ENCODE data around the gene UBE3D.
"Not testable (repeated sequence)": the region's sequence is repeated elsewhere in the genome, so short reads cannot be mapped to it uniquely, and the experiment has no call there.

Gene UBE3D

DNA sequence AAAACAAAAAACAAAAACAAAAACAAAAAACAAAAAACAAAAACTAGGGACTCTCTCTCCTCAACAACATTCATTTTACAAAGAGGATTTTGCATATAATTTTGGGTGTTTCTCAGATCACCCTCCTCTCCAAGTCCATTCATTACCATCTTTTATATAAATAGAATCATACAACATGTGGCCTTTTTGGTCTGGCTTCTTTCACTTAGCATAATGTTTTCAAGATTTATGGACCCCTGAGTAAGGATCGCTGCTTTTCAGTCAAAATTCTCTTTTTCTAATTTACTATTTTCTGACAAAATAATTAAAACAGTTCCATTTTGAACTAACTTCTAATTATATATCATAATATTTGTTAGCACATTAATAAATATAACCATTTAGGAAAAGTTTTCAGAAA, 94.8 kb downstream of the UBE3D start:
- DNase-seq: no peak

DNA sequence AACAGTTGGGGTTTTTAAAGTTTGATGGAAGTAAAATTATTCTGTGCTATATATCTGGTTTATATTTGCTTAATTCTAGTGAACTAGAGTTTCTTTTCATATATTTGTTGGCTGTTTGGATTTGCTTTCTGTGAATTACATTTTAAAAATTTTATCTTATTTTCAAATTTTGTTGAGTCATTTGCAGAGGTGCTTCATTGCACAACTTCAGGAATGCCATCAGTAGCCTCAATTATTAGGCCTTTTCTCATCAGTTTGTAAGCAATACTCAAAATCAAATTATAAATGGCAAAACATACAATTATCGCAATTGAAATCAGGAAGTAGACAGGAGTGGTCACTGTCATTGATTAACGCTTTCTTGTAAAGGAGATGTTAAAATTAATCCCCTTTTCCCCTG, 96.9 kb downstream of the UBE3D start:
- DNase-seq: no peak

DNA sequence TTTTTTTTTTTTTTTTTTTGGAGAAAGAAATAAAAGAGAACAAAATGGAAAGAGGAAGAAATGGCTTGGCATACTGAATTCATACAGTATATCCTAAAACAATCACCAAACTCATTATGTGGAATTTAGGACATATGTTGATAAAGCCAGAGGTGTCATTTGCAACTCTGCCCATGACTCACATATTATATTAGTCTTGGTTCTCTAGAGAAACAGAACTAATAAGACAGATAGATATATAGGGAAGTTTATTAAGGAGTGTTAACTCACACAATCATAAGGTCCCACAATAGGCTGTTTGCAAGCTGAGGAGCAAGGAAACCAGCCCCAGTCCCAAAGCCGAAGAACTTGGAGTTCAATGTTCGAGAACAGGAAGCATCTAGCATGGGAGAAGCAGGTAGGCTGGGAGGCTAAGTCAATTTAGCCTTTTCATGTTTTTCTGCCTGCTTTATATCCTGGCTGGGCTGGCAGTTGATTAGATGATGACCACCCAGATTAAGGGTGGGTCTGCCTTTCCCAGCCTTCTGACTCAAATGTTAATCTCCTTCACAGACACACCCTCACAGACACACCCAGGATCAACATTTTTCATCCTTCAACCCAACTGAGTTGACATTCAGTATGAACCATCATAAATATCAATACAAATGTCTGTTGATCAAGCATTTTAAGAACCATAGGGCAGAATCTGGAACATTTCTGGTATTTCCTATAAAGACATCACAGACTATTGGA, 102.3 kb downstream of the UBE3D start:
- DNase-seq: no peak

DNA sequence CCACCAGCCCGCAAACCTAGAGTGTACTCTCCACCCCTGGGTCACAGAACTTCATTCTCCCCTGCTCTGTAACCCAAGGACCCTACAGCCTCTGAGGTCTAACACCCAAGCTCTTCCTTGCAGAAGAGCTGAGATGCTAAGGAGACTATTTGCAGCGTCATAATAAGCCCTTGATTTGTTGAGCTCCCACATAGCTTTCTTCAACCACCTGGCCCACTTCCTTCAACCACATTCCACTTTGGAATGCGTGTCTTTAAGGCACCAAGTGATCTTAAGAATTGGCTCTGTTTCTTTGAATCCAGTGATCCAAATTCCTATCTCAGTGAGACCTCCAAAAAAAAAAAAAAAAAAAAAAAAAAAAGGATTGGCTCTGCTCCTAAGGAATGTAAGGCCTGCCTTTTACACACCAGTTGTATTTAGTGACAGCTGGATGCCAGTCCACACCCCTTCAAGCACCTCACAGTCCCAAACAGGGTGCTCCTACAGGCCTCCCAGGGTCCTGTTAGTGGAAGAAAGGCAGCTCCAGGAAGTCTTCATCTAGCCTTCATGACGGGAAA, 106.2 kb downstream of the UBE3D start:
- no peak for DNase-seq

DNA sequence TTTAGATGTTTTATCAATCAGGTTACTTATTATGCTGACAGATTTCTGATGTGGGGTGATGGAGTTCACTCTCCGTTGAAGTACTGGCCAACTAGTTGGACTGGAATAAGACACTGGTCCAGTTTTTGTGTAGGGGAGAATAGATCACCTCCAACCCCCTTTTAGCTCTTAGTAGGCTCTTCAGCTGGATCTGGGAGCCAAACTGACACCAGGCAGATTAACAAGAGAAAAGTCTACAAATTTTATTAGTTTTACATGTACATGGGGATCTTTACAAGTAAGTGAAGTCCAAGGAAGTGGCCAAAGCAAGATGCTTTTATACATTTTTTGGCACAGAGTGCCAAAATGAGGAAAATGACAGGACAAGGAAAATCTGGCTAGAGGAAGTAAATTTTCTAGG, 107.1 kb downstream of the UBE3D start:
- DNase-seq: no peak

DNA sequence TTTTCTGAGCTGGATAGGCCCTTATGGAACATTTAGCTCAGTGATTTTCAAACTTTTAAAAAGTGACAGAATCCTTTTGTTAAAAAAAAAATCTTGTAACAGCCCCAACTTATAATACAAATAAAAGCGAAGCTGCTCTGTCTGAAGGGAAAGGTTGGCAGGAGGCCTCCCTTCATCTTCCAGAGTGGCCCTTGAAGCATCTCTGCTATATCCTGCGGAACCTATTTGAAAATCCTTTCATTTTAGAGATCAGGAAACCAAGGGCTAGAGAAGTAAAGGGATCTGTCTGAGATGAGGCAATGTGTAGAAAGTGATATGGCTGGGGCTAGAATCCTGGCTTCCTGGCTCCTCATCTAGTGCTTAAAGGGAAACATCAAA, 107.8 kb downstream of the UBE3D start:
- no peak for DNase-seq

DNA sequence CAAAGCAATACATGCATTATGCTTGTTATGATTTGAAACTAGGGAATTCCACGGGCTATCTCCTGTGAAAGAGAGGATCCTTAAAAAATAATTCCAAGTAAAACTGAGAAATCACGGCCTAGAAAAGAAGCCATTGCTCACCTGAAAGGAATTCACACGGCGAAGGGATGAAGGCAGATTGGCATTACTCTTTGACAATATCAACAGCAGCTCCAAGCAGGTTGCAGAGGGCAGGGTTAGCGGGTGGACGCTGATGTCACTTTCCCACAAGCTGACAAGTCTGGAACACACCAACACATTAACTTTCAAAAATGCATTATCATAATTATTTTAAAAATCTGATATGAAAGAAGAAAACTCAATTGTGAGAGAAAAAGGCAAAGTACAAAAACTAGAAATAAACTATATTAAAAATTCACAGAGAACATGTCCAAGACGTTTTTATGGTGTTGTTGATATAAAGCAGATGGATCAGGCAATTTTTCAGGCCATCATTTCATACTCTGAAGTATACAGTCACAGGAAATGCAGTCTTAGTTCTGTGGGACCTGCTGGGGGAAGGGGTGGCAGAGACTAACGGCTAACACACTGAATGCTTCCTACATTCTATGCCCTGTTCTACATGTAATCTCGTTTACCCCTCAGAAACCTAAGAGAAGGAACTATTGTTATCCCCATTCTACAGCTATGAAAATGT, 108.3 kb downstream of the UBE3D start:
- no peak for DNase-seq

DNA sequence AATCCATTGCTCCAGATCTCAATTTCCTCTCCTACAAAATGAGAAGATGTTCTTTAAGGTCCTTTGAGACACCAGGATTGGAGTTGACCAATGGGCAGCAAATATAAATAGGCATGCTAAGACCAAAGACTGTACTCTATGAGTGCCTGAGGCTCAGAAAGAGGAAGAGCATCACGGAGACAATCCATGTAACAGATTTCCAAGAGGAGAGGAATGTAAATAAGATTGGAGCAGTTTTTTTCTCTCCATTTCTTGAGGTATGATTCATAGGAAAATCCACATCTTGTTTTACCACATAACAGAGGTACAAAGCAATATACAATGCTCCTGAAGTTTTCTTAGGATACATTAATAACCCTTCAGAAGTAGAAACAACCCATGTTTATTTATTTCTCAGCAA, 109.8 kb downstream of the UBE3D start:
- DNase-seq: no peak

DNA sequence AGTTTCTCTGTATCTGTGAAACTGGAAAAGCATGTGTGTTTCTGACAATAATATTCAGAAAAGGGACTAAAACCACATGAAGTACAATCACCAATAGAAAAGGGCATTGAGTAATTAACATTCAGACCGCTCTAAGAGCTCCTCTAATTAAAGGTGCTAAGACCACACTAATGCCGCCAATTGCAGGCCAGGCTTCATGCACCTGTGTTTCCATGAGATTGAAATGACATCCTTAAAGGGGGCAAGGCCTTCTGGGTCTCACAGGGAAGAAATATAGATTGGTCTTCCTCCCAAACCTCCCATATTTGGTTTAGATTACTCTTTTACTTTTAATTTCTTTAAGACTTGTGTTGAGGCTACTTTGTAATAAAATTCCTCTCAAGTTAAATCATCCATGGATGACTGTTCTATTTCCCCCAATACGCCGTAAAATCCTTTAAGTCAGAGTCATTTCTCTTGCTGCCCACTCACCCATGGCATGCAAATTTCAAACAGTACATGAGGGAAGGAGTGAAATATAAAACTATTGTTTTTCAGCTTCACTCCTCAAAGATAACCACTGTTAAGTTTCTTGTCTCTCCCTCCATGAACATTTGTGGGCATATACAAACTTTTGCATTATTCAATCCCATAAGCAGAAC, 110.6 kb downstream of the UBE3D start:
- DNase-seq: no peak

DNA sequence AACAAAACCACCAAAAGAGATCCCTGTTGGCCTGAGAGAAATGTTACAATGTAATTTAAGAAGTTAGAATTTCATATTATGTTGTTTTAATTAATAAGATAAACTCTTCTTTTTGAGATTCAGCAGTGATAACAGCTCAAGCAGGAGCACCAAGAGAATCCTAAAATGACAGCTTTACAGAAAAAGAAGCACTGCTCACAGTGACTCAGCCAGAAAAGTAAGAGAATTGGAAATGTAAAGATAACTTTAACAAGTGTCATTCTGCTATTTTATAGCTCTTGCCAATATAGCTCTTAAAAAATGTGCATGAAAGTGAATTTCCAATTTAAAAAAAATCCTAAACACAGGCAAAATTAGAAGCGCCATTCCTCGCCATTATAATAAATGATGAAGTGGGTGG, 111.3 kb downstream of the UBE3D start:
- DNase-seq: no peak

DNA sequence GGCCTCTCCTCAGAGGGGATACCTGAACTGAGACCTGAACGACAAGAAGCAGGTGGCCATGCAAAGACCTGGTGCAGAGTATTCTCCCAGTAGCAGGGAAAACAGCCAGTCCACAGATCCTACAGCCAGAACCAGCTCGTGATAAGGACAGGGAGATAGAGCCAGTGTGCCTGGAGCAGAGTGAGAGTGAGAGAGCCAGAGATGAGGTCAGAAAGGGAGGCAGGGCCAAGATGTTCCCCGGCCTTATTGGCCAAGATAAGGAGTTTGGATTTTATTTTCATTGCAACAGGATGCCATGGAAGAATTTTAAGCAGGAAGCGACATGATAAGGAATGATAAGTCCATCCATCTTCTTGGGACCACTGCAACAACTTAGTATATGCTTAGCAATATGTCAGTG, 111.8 kb downstream of the UBE3D start:
- no peak for DNase-seq

DNA sequence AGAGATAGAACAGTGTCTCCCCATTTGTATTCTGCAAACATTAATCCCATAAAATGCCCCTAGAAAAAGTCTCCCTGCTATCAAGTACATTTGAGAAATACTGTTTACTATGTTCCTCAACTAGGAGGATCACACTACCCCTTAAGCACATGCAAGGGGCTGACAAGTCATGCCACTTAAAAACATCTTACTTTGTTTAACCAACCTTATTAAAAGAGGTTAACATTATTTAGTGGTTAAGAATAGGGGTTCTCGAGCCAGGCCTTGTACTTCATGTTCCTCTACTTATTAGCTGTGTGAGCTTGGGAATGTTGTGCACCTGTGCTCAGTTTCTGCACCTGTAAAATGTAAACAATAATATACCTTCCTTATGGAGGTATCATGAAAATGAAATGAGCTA, 113.7 kb downstream of the UBE3D start:
- DNase-seq: no peak

DNA sequence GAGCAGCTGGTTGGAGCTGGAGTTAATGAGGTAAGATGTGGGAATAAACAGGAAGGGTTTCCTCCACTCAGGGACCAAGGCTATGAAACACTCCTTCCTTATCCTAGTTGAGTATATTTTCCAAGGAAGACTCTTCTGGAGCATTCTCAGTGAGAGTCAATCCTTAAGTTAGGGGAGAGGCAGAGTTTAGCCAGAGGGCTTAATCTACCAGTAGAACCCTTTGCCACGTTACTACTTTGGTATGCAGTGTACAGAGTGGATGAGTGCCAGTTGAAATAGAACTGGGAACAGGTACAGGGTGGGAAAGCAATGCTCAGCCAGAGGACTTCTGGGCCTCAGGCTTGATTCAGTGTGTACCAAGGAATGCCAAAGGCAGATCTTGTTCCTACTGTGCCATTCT, 114.3 kb downstream of the UBE3D start:
- no peak for DNase-seq

DNA sequence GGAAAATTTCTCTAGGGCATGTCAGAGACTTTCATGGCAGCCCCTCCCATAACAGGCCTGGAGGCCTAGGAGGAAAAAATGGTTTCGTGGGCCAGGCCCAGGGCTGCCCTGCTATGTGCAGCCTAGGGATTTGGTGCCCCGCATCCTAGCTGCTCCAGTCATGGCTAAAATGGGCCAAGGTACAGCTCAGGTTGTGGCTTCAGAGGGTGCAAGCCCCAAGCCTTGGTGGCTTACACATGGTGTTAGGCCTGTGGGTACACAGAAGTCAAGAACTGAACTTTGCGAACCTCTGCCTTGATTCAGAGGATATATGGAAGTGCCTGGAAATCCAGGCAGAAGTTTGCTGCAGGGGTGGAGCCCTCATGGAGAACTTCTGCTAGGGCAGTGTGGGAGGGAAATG, 134.7 kb downstream of the UBE3D start:
- DNase-seq: not testable (repeated sequence)

DNA sequence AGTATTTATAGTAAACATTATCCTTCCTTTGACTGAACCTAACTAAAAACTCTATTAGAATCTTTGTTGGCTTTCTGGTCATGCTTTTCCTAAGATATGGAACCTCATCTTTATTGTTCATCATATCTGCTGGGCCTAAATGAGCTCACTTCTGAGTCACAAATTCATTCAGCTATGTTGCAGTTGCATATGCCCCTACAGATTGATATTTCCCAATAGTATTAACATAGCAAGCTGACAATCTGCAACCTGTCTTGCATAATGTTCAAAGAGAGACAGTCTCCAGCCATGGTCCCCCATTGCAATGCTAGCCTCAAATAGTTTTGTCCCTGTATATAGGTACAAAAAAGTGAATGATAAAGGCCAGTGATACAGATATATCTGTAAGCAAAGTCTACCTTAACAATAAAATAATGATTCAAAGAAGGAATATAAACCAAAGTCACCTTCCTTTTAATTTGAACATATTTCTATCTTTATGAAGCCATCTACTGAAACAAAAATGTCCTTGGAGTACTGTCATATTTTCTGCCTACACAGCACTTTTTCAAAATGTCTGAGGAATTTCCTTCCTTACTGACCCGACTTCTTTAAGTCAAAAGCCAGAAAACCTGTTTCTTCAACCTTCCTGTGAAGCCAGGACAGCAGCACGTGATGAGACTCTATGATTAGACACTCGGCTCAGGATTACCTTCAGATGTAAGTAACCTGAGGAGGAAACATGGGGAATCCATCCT, 140.7 kb downstream of the UBE3D start:
- DNase-seq: no peak

DNA sequence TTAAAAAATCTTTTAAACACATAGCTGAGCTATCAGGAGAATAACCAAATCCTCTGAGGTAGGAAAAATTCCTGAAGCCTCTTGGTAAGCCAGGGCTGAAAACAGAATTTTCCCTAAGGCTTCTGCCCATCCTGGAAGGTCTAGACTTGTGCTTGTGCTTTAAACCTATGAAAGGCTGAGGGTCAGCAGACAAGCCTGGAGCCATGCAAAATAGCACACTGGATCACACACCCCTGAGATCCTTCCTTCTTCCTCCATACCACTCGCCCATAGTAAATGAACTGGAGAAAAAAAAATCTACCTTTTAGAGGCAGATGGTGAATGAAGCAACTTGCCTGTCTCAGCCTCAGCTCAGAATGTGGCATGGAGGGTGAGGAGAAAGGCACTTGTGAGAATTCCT, 144.4 kb downstream of the UBE3D start:
- no peak for DNase-seq

DNA sequence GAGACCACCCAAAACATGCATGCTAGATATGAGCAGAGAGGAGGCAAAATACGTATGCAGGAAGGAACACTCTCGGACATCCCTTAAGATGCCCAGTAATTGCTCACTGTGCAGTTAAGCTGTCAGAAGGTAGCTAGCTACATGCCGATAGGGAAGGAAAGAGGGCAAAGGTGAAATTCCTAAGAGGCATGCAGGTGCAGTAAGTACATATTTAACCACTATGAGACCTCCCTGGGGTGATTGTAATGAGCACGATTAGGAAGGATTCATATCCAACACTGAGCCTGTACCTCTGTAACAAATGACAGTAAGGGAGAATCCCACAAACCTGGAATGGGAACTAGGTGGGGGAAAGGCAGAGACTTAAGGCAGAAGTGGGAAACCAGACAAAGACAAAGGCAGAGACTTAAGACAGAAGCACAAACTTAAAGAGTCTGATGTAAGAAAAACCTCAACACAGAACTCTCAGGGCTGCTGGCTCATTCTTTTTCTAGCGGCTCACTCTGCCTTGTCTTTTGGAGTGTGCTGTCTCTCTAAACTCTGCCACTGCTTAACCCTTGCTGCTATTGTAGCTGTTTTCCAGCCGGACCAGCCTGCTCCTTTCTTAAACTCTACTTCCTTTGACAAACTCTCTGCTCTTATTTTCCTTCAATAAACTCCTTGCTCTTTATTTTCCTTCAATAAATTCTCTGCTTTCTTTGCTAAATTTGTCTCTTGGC, 148.1 kb downstream of the UBE3D start:
- no peak for DNase-seq

DNA sequence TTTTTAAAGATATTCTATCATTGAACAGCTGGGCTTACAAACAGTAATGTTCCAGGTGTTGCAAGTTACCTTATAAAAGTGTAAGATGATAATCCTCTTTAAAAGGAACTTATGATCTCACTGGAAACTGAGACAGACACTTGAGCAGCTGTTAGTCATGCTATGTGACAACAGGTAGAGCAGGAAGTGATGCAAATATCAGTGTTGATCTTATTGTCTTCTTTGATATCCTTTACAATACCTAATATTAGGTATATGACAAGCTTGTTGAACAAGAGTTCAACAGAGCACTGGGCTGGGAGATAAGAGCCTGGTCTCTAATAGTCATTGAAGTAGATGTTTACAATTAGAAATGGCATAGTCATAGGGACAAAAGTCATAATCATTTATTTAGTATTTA, 150.0 kb downstream of the UBE3D start:
- no peak for DNase-seq

DNA sequence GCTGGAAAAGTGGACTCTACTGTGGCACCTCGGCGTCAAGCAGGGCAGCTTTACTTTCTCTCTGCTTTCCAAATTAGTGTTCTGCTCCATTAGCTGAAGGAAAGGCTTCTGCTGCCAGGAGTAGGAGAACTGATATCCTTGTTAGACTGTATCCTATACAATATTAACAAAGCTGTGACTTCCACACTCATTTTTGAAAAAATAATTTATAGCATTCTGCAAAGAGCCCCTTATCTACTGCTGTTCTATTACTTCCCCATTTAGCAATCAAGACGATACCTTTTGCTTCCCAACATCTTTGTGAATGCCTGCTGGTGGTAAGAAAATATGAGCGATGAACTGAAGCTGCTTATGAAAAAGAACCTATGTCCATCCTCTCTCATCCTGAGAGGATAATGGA, 151.1 kb downstream of the UBE3D start:
- DNase-seq: no peak

DNA sequence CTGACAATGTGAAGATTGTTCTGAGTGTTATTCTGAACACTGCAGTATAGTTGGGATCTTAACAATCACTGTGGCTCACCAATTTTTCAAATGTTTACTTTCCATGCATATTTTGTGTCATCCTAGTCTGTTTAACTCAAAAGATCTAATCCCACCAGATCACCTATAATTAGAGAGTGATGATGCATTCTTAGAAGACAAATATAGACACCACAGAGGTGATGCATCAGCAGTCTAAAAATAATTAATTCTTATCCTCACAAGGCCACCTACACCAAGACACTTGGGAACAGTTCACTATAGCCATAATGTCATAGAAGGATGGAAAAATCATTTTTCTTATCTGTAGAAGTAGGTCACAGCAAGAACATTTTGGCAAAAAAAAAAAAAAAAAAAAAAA, 154.8 kb downstream of the UBE3D start:
- DNase-seq: no peak

DNA sequence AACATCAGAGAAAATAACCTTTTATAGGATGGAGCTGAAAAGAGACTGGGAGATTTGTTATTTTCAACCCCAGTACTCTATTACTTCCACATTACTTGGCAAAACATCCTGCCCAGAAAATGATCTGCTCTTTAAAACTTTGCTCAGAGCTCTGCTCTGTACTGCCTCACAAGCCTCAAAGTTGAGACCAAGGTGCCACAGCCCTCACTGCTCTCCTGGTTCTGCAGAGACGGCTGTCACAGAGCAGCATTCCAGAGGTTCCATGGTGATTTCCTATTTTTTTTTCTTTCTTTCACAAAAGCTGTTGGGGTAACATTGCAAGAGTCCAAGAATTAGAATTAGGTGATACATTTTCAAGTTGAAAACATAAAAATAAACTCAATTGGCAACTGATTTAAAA, 155.2 kb downstream of the UBE3D start:
- no peak for DNase-seq

DNA sequence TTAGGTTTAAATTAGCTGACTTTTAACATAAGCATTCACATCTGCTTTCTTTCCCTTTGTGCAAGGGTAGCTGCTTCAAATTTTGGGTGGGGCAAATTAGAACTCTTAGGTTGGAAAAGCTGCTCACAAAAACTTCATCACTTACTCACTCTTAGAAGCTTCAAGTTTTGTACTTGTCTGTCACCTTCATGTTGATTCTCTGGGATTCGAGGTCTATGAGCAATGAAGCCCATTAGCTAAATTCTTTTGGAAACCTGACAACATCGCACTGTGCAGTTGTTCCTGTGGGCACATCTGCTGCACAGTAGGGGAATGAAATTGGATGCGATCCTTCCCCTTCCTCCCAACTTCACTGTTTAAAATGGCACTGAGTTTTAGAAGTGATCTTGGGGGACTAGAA, 156.1 kb downstream of the UBE3D start:
- DNase-seq: no peak

DNA sequence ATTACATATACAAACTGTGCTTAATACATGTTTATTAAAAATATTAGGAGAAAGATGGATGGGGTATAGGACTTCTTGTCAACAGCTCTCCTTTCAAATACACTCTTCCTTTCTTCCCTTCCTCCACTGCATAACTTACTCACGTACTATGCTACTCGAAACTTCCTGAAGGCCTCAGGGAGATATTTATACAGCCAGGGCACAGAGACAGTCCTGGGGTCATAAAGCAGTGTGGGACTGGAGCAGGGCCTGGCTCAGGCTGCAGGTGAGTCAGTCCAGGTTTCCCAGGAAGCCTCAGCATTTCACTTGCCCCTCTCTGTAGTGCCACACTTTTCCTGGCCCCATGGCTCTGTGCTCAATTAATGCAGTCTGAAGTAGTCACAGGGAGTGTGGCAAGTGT, 157.0 kb downstream of the UBE3D start:
- no peak for DNase-seq

Data from NCI-H446 treated with DMSO at 0.1 percent for 48 hours (cell line).